Coronary artery (tissue), 2 donors: Measurements from ENCODE around the gene FGF21.

Experiments
- DNase-seq: peaks from one replicate; pipeline ENCODE4 v3.0.0-alpha.2; 2017; ENCODE audit warnings: low spot score
- H3K27ac ChIP-seq, 2 donors: fragments of 200-600 bp; sonication (generic); one replicate each; pipeline ENCODE4 v1.5.1; 2016 to 2019
- H3K4me3 ChIP-seq: fragments of 200-600 bp; sonication (generic); 2 replicates; pipeline ENCODE4 v1.5.1; 2016; ENCODE audit warnings: mild to moderate bottlenecking, moderate library complexity
- TF ChIP-seq, protein P1 (sequence below): fragments of 200-600 bp; sonication (generic); IDR thresholded peaks from one replicate; pipeline ENCODE4 v1.5.1; 2019; ENCODE audit warnings: antibody characterized with exemption

FGF21 gene, protein sequence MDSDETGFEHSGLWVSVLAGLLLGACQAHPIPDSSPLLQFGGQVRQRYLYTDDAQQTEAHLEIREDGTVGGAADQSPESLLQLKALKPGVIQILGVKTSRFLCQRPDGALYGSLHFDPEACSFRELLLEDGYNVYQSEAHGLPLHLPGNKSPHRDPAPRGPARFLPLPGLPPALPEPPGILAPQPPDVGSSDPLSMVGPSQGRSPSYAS

GRCh38 chr19:48755084-48755641 is at the start of gene FGF21:
Gene FGF21, plus strand, starts transcription at chr19:48755524. Its CDS starts 713 bp downstream, at chr19:48756237.
- no peak for DNase-seq
- Histone ChIP-seq H3K4me3 (no peak within 1 kb of the TSS), H3K27ac (no peak within 1 kb of the TSS)
- TF ChIP-seq, protein P1, sequence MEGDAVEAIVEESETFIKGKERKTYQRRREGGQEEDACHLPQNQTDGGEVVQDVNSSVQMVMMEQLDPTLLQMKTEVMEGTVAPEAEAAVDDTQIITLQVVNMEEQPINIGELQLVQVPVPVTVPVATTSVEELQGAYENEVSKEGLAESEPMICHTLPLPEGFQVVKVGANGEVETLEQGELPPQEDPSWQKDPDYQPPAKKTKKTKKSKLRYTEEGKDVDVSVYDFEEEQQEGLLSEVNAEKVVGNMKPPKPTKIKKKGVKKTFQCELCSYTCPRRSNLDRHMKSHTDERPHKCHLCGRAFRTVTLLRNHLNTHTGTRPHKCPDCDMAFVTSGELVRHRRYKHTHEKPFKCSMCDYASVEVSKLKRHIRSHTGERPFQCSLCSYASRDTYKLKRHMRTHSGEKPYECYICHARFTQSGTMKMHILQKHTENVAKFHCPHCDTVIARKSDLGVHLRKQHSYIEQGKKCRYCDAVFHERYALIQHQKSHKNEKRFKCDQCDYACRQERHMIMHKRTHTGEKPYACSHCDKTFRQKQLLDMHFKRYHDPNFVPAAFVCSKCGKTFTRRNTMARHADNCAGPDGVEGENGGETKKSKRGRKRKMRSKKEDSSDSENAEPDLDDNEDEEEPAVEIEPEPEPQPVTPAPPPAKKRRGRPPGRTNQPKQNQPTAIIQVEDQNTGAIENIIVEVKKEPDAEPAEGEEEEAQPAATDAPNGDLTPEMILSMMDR = no peak

DNA sequence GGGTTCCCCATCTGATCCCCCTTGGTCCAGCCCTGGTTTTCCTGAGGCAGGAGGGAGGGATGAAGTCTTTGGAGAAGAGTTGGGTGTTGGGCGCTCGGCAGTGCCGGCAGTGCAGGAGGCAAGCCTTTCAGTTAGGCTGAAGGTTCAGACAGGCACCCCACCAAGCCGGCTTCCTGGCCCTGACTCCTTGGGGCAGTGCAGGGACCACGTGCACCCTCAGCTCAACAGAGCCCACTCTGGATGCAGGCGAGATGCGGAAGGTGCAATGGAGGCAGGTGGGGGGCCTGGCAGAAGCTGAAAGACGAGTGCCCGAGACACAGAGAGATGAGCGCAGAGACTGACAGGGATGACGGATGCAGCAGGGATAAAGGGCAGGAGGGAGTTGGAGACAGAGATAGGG is 46.9 kb upstream of the FGF21 start:
- H3K27ac ChIP-seq = no peak overlapping the region
- TF ChIP-seq, protein P1 = no peak
- no peak for DNase-seq
- no peak overlapping the region for H3K4me3 ChIP-seq

DNA sequence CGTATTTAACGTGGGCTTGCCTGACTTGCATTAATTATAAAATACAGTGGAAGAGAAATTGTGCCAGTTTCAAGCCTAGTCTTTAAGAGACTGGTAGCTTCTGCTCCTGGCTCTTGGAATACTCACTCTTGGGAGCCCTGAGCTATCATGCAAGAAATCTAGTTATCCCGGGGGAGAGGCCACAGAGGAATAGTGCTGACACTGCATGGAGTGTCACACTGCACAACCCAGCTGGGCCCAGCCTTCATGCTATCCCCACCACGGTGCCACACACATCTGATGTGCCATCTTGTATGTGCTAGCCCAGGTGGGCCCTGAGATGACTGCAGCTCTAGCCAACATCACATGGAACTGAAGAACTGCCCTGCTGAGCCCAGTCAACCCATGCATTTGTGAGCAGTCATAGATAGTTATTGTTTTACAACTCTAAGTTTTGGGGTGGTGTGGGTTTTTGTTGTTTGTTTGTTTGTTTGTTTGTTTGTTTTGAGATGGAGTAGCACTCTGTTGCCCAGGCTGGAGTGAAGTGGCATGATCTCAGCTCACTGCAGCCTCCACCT is 44.1 kb upstream of the FGF21 start:
- no peak overlapping the region for H3K27ac ChIP-seq

GRCh38 chr19:48713041-48713863 is 42.1 kb upstream of the FGF21 start:
- H3K4me3 ChIP-seq = peak overlapping the region; percentile 78
- peak; percentile 73 for DNase-seq
- TF ChIP-seq, protein P1 = no peak
- H3K27ac ChIP-seq = peak overlapping the region; percentile 46 to 72

More for the DNA sequence above, 44.1 kb upstream of the FGF21 start:
- TF ChIP-seq, protein P1 = no peak
- DNase-seq = no peak
- no peak overlapping the region for H3K4me3 ChIP-seq

DNA sequence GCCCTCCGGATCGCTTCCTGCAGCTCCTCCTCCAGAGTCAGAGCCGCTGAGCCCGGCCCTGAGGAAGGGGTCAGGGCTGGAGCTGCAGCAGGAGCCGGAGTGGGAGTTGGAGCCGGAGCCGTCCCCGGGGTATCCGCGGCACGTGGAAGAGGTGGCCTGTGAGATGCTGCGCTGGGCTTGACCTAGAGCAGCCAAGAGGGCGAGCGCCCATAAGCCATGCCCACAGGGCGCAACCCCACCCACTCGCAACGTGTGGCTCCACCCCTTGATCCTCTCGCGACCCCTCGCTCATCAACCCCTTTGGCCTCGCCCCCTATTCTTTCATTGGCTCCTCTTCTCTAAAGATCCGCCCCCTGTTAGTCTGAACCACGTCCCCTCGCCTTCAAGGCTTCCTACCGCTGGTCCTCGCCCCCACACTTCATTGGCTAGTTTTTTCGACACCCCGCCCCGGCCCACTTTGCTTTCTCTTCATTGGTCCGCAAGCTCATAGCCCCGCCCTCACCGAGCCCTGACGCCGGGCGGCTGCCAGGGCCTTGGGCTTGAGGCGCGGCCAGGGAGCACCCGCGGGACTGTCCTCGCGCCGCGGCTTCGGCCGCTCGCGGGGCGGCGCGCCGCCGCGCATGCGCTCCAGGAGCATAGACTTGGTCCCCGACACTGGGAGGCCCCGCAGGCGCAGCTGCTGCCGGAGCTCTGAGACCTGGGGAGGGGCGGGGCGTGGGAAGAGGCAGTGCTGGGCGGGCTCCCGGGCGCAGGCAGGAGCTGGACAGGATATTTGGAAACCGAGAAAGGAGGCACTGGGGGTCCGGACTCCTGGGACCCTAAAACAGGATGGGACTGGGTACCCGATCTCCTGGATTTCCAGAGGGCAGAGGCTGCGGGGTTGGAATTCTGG is 41.2 kb upstream of the FGF21 start:
- H3K4me3 ChIP-seq = peak overlapping the region; percentile 78
- H3K27ac ChIP-seq = peak overlapping the region; percentile 67 to 89
- DNase-seq = peak; percentile 99
- TF ChIP-seq, protein P1 = no peak
